ENCODE results near the gene DOCK10.

Gene DOCK10

GRCh38 chr2:224885836-224886547 is 156.3 kb downstream of the DOCK10 start:
- CTCF ChIA-PET = interaction anchor here (0.6 to 1.4 kb wide), 4 partner anchors 11 to 154 kb away, joined by 3 to 5 read pairs (median 4); no protein-coding TSS in a partner anchor
- H3K27me3 Mint-ChIP-seq = no peaks in the 10 kb centered on the region
- DNase-seq = no peak
- H3K4me1 Mint-ChIP-seq = peaks cover 54% of the 10 kb centered on the region
- H3K4me3 Mint-ChIP-seq = no peak overlapping the region
- H3K36me3 Mint-ChIP-seq = peaks cover 86% of the 10 kb centered on the region
- H3K9me3 Mint-ChIP-seq = no peaks in the 10 kb centered on the region
- H3K27ac Mint-ChIP-seq = peak overlapping the region; percentile 30

- Mint-ChIP-seq H3K27ac (peak overlapping the region; percentile 19), H3K36me3 (peaks cover 84% of the 10 kb centered on the region), H3K4me1 (peaks cover 56% of the 10 kb centered on the region), H3K4me3 (no peak overlapping the region), H3K9me3 (no peaks in the 10 kb centered on the region), H3K27me3 (no peaks in the 10 kb centered on the region)
- CTCF ChIA-PET = interaction anchor here (1.4 kb wide), 1 partner anchor 117 kb away, joined by 5 read pairs; no protein-coding TSS in a partner anchor
- no peak for DNase-seq
These were observed 157.0 kb downstream of the DOCK10 start for GRCh38 chr2:224885291-224885690.

- DNase-seq = no peak
- H3K27me3 Mint-ChIP-seq = no peaks in the 10 kb centered on the region
- peak overlapping the region; percentile 5 for H3K27ac Mint-ChIP-seq
- H3K4me3 Mint-ChIP-seq = no peak overlapping the region
- H3K36me3 Mint-ChIP-seq = peaks cover 83% of the 10 kb centered on the region
- no peaks in the 10 kb centered on the region for H3K9me3 Mint-ChIP-seq
- H3K4me1 Mint-ChIP-seq = peaks cover 52% of the 10 kb centered on the region
- CTCF ChIA-PET = no interaction called here
These were observed 158.1 kb downstream of the DOCK10 start for GRCh38 chr2:224884188-224884587.

GRCh38 chr2:224883700-224884099 is 158.6 kb downstream of the DOCK10 start:
- CTCF ChIA-PET = no interaction called here
- H3K9me3 Mint-ChIP-seq = no peaks in the 10 kb centered on the region
- H3K27ac Mint-ChIP-seq = no peak overlapping the region
- peaks cover 83% of the 10 kb centered on the region for H3K36me3 Mint-ChIP-seq
- no peaks in the 10 kb centered on the region for H3K27me3 Mint-ChIP-seq
- H3K4me3 Mint-ChIP-seq = no peak overlapping the region
- peaks cover 52% of the 10 kb centered on the region for H3K4me1 Mint-ChIP-seq
- no peak for DNase-seq

- Mint-ChIP-seq H3K36me3 (peaks cover 85% of the 10 kb centered on the region), H3K9me3 (no peaks in the 10 kb centered on the region), H3K4me1 (peaks cover 51% of the 10 kb centered on the region), H3K4me3 (no peak overlapping the region), H3K27me3 (no peaks in the 10 kb centered on the region), H3K27ac (peak overlapping the region; percentile 81)
- CTCF ChIA-PET = no interaction called here
- DNase-seq = no peak
These were observed 159.1 kb downstream of the DOCK10 start for GRCh38 chr2:224883172-224883516.

GRCh38 chr2:224882291-224883171 is 159.7 kb downstream of the DOCK10 start:
- Mint-ChIP-seq H3K27me3 (no peaks in the 10 kb centered on the region), H3K9me3 (no peaks in the 10 kb centered on the region), H3K4me3 (no peak overlapping the region), H3K36me3 (peaks cover 88% of the 10 kb centered on the region), H3K4me1 (peaks cover 48% of the 10 kb centered on the region), H3K27ac (peak overlapping the region; percentile 81)
- no peak for DNase-seq
- CTCF ChIA-PET = no interaction called here

- H3K4me1 Mint-ChIP-seq = peaks cover 42% of the 10 kb centered on the region
- no peaks in the 10 kb centered on the region for H3K9me3 Mint-ChIP-seq
- peaks cover 91% of the 10 kb centered on the region for H3K36me3 Mint-ChIP-seq
- CTCF ChIA-PET = no interaction called here
- H3K4me3 Mint-ChIP-seq = no peak overlapping the region
- peak overlapping the region; percentile 81 for H3K27ac Mint-ChIP-seq
- no peak for DNase-seq
- H3K27me3 Mint-ChIP-seq = no peaks in the 10 kb centered on the region
These were observed 160.4 kb downstream of the DOCK10 start for GRCh38 chr2:224881846-224882245.

- Mint-ChIP-seq H3K9me3 (no peaks in the 10 kb centered on the region), H3K4me3 (no peak overlapping the region), H3K27ac (peak overlapping the region; percentile 50), H3K36me3 (peaks cover 84% of the 10 kb centered on the region), H3K27me3 (no peaks in the 10 kb centered on the region), H3K4me1 (peaks cover 12% of the 10 kb centered on the region)
- no peak for DNase-seq
- CTCF ChIA-PET = no interaction called here
These were observed 165.7 kb downstream of the DOCK10 start for GRCh38 chr2:224876522-224876921.

GRCh38 chr2:224875841-224876240 is 166.4 kb downstream of the DOCK10 start:
- H3K9me3 Mint-ChIP-seq = no peaks in the 10 kb centered on the region
- H3K4me3 Mint-ChIP-seq = no peak overlapping the region
- CTCF ChIA-PET = no interaction called here
- peaks cover 84% of the 10 kb centered on the region for H3K36me3 Mint-ChIP-seq
- peak overlapping the region; percentile 9 for H3K27ac Mint-ChIP-seq
- no peaks in the 10 kb centered on the region for H3K27me3 Mint-ChIP-seq
- DNase-seq = no peak
- H3K4me1 Mint-ChIP-seq = peaks cover 6% of the 10 kb centered on the region

GRCh38 chr2:224875153-224875552 is 167.1 kb downstream of the DOCK10 start:
- no peak overlapping the region for H3K4me3 Mint-ChIP-seq
- peaks cover 84% of the 10 kb centered on the region for H3K36me3 Mint-ChIP-seq
- no peaks in the 10 kb centered on the region for H3K27me3 Mint-ChIP-seq
- no peak overlapping the region for H3K27ac Mint-ChIP-seq
- no peaks in the 10 kb centered on the region for H3K4me1 Mint-ChIP-seq
- DNase-seq = no peak
- CTCF ChIA-PET = no interaction called here
- H3K9me3 Mint-ChIP-seq = peaks cover 2% of the 10 kb centered on the region

- Mint-ChIP-seq H3K36me3 (peaks cover 81% of the 10 kb centered on the region), H3K4me1 (no peaks in the 10 kb centered on the region), H3K4me3 (no peak overlapping the region), H3K27me3 (no peaks in the 10 kb centered on the region), H3K9me3 (peaks cover 2% of the 10 kb centered on the region), H3K27ac (peak overlapping the region; percentile 71)
- CTCF ChIA-PET = no interaction called here
- no peak for DNase-seq
These were observed 170.5 kb downstream of the DOCK10 start for GRCh38 chr2:224871813-224872212.

- CTCF ChIA-PET = no interaction called here
- H3K27me3 Mint-ChIP-seq = no peaks in the 10 kb centered on the region
- H3K9me3 Mint-ChIP-seq = peaks cover 2% of the 10 kb centered on the region
- H3K4me1 Mint-ChIP-seq = no peaks in the 10 kb centered on the region
- H3K36me3 Mint-ChIP-seq = peaks cover 82% of the 10 kb centered on the region
- no peak for DNase-seq
- no peak overlapping the region for H3K27ac Mint-ChIP-seq
- H3K4me3 Mint-ChIP-seq = no peak overlapping the region
These were observed 171.9 kb downstream of the DOCK10 start for GRCh38 chr2:224870341-224870740.

GRCh38 chr2:224869601-224870233 is 172.6 kb downstream of the DOCK10 start:
- Mint-ChIP-seq H3K36me3 (peaks cover 82% of the 10 kb centered on the region), H3K27me3 (no peaks in the 10 kb centered on the region), H3K4me3 (no peak overlapping the region), H3K9me3 (peaks cover 2% of the 10 kb centered on the region), H3K27ac (no peak overlapping the region), H3K4me1 (no peaks in the 10 kb centered on the region)
- no peak for DNase-seq
- CTCF ChIA-PET = no interaction called here

- H3K27ac Mint-ChIP-seq = peak overlapping the region; percentile 19
- H3K4me3 Mint-ChIP-seq = no peak overlapping the region
- no peaks in the 10 kb centered on the region for H3K27me3 Mint-ChIP-seq
- H3K36me3 Mint-ChIP-seq = peaks cover 66% of the 10 kb centered on the region
- CTCF ChIA-PET = interaction anchor here (1.1 kb wide), 1 partner anchor 9 kb away, joined by 3 read pairs; no protein-coding TSS in a partner anchor
- no peaks in the 10 kb centered on the region for H3K9me3 Mint-ChIP-seq
- DNase-seq = no peak
- H3K4me1 Mint-ChIP-seq = no peaks in the 10 kb centered on the region
These were observed 177.3 kb downstream of the DOCK10 start for GRCh38 chr2:224865016-224865415.

All from activated naive CD4-positive, alpha-beta T cell treated with anti-CD3 and anti-CD28 coated beads, Interleukin-2, amount 10 ng/mL, durations not matched to agents 7 days and 5 days (primary cell).